Activated naive CD8-positive, alpha-beta T cell treated with anti-CD3 and anti-CD28 coated beads, Interleukin-2, amount 10 ng/mL, durations not matched to agents 7 days and 5 days (primary cell): ENCODE measurements around the gene DUSP10. TPM values are rescaled to one million over a fixed set of nuclear protein-coding genes. Genes with fewer than 3 reads are reported as not detected.

Experiments used
- ATAC-seq: fragments of 150-1000 bp; cut with Tn5 transposase; one replicate; pipeline ENCODE4 v1.10.0; 2021; ENCODE audit warnings: low read depth, moderate library complexity
- POLR2A ChIA-PET: fragments of 350-600 bp; sonication (Branson Sonifier 250); formaldehyde crosslinking; loops from one replicate; lab custom pipeline; 2021; ENCODE audit warnings: antibody characterized with exemption; lab: Charles Lee
- DNase-seq: peaks from one replicate; pipeline ENCODE4 v3.0.0; 2021
- H3K27ac Mint-ChIP-seq: one replicate; pipeline ENCODE4 v1.8.0; 2022; ENCODE audit warnings: mild to moderate bottlenecking, mixed read lengths
- H3K27me3 Mint-ChIP-seq: one replicate; pipeline ENCODE4 v1.8.0; 2022; ENCODE audit warnings: mild to moderate bottlenecking, moderate library complexity, mixed read lengths
- H3K36me3 Mint-ChIP-seq: one replicate; pipeline ENCODE4 v1.8.0; 2021; ENCODE audit warnings: mild to moderate bottlenecking, mixed read lengths
- H3K4me1 Mint-ChIP-seq: one replicate; pipeline ENCODE4 v1.8.0; 2021; ENCODE audit warnings: mixed read lengths
- H3K4me3 Mint-ChIP-seq: one replicate; pipeline ENCODE4 v1.8.0; 2022; ENCODE audit warnings: mild to moderate bottlenecking, moderate library complexity, mixed read lengths
- H3K9me3 Mint-ChIP-seq: one replicate; pipeline ENCODE4 v1.8.0; 2021; ENCODE audit warnings: mixed read lengths
- total RNA-seq, 2 experiments: library from RNA; stranded (reverse); gene quantifications; one replicate each; pipeline ENCODE4 v1.2.3, GENCODE V29; 2021

Gene DUSP10
- total RNA-seq, 2 experiments from 2014 or later: 14.8 to 15.7 TPM

DNA sequence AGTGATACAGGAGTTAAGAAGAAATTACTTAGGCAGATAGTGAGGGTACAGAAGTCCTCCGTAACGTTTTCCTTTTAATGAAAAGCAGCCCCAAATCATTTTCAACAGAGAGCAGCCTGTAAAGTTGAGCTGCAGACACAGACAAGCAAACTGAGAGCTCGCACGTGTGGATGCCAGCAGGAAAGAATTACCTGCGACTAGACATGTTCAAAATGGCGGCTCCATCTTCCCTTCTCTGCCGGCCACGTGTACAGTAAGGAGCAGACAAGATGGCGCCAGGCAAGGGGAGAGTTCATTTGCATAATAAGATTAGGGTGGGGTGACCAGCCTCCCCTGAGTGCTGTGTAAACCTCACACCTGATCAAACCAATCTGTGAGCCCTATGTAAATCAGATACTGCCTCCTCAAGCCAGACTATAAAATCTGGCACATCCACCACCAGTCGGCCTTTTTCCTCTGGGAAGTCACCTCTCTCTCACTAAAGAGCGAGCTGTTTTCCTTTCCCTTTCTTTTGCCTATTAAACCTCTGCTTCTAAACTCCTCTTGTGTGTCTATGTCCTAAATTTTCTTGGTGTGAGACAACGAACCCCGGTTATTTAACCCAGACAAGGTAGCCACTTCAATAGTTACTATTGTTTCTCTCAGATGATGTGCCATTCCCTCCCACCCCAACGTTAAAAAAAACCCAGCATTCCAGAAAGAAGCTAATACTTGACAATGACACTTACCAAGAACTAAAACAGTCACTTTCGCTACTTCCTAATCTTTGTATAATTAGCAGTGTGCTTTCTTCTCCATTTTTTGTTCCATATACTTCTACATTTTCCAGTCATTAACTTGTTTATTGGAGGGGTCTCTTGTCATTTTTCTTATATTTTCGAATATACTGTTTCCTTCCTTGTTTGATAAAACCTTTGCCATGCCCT lies 27.4 kb downstream of the DUSP10 start:
- ATAC-seq: no peak
- H3K9me3 Mint-ChIP-seq: no peaks in the 10 kb centered on the region
- no peak overlapping the region for H3K27ac Mint-ChIP-seq
- peak overlapping the region; percentile 18 for H3K4me3 Mint-ChIP-seq
- no peak for DNase-seq
- H3K36me3 Mint-ChIP-seq: peaks cover 45% of the 10 kb centered on the region
- no peaks in the 10 kb centered on the region for H3K27me3 Mint-ChIP-seq
- H3K4me1 Mint-ChIP-seq: peaks cover 76% of the 10 kb centered on the region
- POLR2A ChIA-PET: interaction anchor here (9.2 kb wide), 1 partner anchor 28 kb away, joined by 159 read pairs; the partner anchor contains the start of gene DUSP10

DNA sequence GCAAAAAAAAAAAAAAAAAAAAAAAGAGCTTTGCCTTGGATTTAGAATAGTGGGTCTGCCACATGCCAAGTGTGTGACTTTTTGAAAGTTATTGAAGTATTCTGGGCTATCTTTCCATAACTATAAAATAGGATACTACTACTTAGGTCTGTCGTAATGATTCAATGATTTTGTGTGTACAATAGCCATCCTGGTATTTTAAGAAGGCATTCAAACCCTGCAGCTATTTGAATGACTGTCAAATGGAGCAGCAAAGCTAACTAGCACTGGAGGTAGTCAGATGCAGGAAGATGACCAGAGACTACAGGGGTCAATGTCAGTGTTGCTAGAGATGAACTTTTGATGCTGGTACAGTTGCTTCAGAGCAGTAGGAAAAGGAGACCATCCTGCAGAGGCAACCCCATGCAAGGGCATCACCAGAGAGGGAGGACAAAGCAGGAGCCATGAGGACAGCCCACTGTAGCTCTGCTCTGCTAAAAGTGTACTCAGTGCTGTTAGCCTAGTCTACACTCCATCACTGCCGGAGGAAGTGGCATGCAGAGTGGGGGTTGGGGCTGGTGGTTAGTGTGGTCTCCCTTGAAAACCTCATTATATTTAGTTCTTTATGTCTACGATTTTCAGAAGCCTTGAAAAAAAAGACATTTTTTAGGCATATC lies 29.0 kb downstream of the DUSP10 start:
- peak overlapping the region; percentile 83 for H3K4me3 Mint-ChIP-seq
- peak; percentile 79 for DNase-seq
- peak overlapping the region; percentile 99 for H3K27ac Mint-ChIP-seq
- POLR2A ChIA-PET: interaction anchor here (0.7 to 9.2 kb wide), 13 partner anchors 10 to 235 kb away, joined by 3 to 159 read pairs (median 4); partner anchors contain the start of gene DUSP10
- no peaks in the 10 kb centered on the region for H3K27me3 Mint-ChIP-seq
- peaks cover 35% of the 10 kb centered on the region for H3K36me3 Mint-ChIP-seq
- H3K4me1 Mint-ChIP-seq: peaks cover 79% of the 10 kb centered on the region
- ATAC-seq: peak; percentile 81
- no peaks in the 10 kb centered on the region for H3K9me3 Mint-ChIP-seq

DNA sequence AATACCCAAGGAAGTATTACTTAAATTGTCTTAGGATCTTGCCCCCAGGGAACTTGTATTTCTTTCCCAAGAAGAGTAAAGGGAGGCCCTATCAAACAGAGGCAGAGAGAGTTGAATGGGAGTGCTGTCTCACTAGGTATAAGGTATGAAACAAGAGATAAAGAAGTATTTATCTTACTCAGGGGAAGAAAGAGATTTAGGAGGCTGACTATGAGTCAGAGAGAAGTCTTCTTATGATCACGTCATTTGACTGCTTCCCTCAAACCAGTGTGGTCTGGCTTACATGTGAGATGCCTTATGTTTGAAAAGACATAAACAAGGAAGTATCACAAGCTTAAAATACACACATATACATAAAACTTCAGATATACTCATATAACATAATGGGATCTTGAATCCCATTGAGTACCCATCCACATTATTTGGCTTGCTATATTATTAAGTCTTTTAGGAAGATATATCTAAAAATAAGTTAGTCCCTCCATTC lies 29.6 kb downstream of the DUSP10 start:
- DNase-seq (no peak), ATAC-seq (peak; percentile 62)
- H3K27me3 Mint-ChIP-seq: no peaks in the 10 kb centered on the region
- POLR2A ChIA-PET: interaction anchor here (0.7 to 9.2 kb wide), 13 partner anchors 10 to 234 kb away, joined by 3 to 159 read pairs (median 4); partner anchors contain the start of gene DUSP10
- peaks cover 81% of the 10 kb centered on the region for H3K4me1 Mint-ChIP-seq
- peaks cover 30% of the 10 kb centered on the region for H3K36me3 Mint-ChIP-seq
- peak overlapping the region; percentile 99 for H3K27ac Mint-ChIP-seq
- no peaks in the 10 kb centered on the region for H3K9me3 Mint-ChIP-seq
- H3K4me3 Mint-ChIP-seq: peak overlapping the region; percentile 83

DNA sequence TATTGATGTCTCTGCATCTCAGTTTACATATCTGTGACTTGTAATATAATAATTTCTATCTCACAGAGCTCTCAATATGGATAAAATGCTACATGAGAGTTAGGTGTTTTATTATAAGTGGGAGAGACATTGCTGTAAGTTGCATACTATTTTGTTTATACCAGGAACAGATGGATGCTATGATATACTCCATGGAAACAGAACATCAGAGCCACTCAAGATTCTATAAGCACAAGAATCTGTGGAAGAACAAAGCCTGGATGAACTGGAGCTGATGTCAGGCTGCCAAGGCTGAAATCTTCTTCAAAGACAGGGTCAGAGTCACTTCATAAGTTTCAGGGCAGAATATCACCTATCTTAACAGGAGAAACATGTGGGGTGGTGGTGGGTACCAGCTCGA lies 30.2 kb downstream of the DUSP10 start:
- H3K27me3 Mint-ChIP-seq: no peaks in the 10 kb centered on the region
- H3K4me1 Mint-ChIP-seq: peaks cover 79% of the 10 kb centered on the region
- H3K4me3 Mint-ChIP-seq: peak overlapping the region; percentile 27
- ATAC-seq (no peak), DNase-seq (no peak)
- no peaks in the 10 kb centered on the region for H3K9me3 Mint-ChIP-seq
- peaks cover 24% of the 10 kb centered on the region for H3K36me3 Mint-ChIP-seq
- H3K27ac Mint-ChIP-seq: peak overlapping the region; percentile 99
- POLR2A ChIA-PET: interaction anchor here (0.9 to 9.2 kb wide), 6 partner anchors 9 to 118 kb away, joined by 3 to 159 read pairs (median 8); partner anchors contain the start of gene DUSP10

DNA sequence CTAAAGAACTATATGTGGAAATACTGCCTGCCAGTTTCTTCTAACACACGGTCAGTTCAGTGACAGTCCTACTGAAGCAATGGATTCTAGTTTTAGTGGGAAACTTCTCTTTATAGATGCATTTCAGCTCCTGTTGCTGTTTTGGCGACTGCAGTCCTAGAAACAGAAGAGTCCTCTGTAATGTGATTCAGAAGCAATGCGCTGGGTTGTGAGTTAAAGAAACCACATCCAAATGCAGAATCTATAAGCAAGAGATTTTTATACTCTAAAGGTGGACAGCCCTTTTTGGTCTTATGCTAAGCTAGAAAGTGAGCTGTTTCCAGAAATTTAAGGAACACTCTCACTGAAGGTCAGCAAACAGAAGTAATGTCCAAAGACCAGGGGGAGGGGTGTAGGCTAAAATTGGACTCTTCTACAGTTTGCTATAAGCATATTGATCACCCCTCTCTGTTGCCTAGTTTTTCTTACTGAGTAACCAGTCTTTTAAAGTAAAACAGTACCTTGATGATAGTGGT lies 30.8 kb downstream of the DUSP10 start:
- no peak for DNase-seq
- H3K27me3 Mint-ChIP-seq: no peaks in the 10 kb centered on the region
- H3K36me3 Mint-ChIP-seq: peaks cover 25% of the 10 kb centered on the region
- POLR2A ChIA-PET: interaction anchor here (2.2 to 9.2 kb wide), 3 partner anchors 21 to 68 kb away, joined by 9 to 159 read pairs (median 11); partner anchors contain the start of gene DUSP10
- H3K27ac Mint-ChIP-seq: peak overlapping the region; percentile 99
- H3K4me1 Mint-ChIP-seq: peaks cover 77% of the 10 kb centered on the region
- ATAC-seq: no peak
- no peak overlapping the region for H3K4me3 Mint-ChIP-seq
- H3K9me3 Mint-ChIP-seq: no peaks in the 10 kb centered on the region

DNA sequence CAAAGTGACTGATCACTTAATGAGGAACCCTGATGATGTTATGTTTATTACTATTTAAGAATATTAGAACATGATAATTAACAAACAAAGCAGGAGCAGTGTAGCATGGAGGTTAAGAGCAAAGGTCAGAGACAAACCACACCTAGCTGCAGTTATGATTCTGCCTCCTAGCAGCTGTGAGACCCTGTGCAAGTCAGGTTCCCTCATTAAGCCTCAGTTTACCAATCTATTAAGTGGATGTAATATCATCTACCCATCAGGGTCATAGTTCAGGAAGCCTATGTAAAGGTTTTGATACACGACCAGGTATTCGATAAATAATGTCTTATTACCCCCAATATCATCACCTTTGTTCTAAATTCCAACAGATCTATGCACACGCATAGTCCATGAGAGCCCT lies 32.0 kb downstream of the DUSP10 start:
- no peaks in the 10 kb centered on the region for H3K9me3 Mint-ChIP-seq
- no peaks in the 10 kb centered on the region for H3K27me3 Mint-ChIP-seq
- DNase-seq (no peak), ATAC-seq (no peak)
- no peak overlapping the region for H3K4me3 Mint-ChIP-seq
- peaks cover 68% of the 10 kb centered on the region for H3K4me1 Mint-ChIP-seq
- peaks cover 25% of the 10 kb centered on the region for H3K36me3 Mint-ChIP-seq
- POLR2A ChIA-PET: interaction anchor here (9.2 kb wide), 1 partner anchor 32 kb away, joined by 159 read pairs; the partner anchor contains the start of gene DUSP10
- H3K27ac Mint-ChIP-seq: no peak overlapping the region

DNA sequence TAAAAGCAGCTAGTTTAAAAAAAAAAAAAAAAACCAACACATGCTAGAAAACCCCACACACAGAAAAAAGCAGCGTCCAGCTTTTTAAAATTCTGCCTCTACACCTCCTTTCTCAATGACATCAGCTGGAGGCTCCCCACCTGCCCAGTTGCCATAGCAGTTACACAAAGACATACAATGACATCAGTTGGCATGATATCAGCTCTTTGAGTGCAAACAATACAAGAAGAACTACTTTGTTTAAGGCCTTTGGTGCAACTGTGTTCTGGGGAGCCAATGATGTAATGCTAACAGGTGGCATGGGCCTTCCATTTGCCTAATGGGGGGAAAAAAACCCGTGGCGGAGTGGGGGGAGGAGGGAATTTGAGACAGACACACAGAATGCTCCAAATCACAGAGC lies 32.9 kb downstream of the DUSP10 start:
- DNase-seq (no peak), ATAC-seq (peak; percentile 4)
- Mint-ChIP-seq H3K27me3 (no peaks in the 10 kb centered on the region), H3K27ac (peak overlapping the region; percentile 61), H3K36me3 (peaks cover 24% of the 10 kb centered on the region), H3K4me1 (peaks cover 60% of the 10 kb centered on the region), H3K9me3 (no peaks in the 10 kb centered on the region), H3K4me3 (no peak overlapping the region)
- POLR2A ChIA-PET: interaction anchor here (0.5 to 9.2 kb wide), 6 partner anchors 7 to 333 kb away, joined by 3 to 159 read pairs (median 4); partner anchors contain the start of gene DUSP10

DNA sequence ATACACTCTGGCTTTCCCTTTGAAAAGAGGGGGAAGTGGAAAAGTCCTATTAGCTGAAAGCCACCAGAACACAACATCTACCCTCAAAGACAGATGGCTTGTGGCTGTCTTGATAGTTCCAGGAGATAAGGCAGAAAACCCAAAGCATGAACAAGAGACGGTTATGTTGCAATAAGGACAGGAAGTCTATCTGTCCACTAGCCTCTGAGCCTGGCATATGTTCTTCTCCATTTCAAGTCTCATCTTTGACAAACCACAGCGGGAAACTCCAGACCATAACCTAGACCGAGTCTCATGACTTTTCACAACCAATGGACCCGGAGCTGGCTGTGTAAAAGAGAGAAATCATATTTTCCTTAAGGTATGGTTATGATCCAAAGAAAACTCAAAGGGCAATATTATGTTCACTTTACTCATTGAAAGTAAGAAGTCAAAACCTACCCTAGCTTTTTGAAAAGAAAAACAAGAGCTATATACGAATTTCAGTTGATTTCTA lies 33.8 kb downstream of the DUSP10 start:
- H3K36me3 Mint-ChIP-seq: peaks cover 24% of the 10 kb centered on the region

DNA sequence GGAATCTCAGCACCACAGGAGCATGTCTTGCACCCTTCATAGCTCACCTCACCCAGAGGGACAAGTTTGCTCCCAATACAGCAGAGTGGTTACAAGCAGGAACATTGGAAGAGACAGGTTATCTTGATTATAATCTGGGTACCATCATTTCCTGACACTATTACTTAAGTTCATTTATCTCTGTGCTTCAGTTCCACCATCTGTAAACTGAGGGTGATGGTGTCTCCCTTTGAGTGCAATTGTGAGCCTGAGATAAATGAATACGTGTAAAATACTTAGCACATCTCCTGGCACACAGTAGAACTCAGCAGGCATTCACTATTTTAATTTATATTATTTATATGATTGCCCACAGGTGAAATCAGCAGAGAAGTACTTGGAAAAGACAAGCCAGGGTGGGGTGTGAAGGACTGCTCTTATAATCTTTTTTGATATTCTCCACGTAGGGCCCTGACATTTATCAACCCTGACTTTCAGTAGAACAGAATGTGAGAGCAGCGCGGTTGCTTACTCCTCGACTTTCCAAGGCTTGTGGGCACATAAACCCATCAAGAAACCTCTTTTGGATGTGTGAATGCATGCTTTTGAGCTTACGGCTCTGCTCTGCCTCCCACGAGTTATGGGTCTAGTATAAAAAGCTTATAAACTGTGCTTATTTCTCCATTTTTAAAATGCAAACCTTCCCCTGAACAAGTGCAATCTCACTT lies 34.9 kb downstream of the DUSP10 start:
- Mint-ChIP-seq H3K9me3 (no peaks in the 10 kb centered on the region), H3K27me3 (no peaks in the 10 kb centered on the region), H3K4me3 (peak overlapping the region; percentile 33), H3K36me3 (peaks cover 31% of the 10 kb centered on the region), H3K4me1 (peaks cover 44% of the 10 kb centered on the region), H3K27ac (peak overlapping the region; percentile 66)
- DNase-seq (no peak), ATAC-seq (no peak)
- POLR2A ChIA-PET: interaction anchor here (1.5 to 9.2 kb wide), 3 partner anchors 18 to 35 kb away, joined by 4 to 159 read pairs (median 6); partner anchors contain the start of gene DUSP10

More for the DNA sequence above, 33.8 kb downstream of the DUSP10 start:
- H3K9me3 Mint-ChIP-seq: no peaks in the 10 kb centered on the region
- peaks cover 53% of the 10 kb centered on the region for H3K4me1 Mint-ChIP-seq
- peak overlapping the region; percentile 6 for H3K4me3 Mint-ChIP-seq
- H3K27me3 Mint-ChIP-seq: no peaks in the 10 kb centered on the region
- peak; percentile 46 for ATAC-seq
- H3K27ac Mint-ChIP-seq: peak overlapping the region; percentile 70
- POLR2A ChIA-PET: interaction anchor here (0.9 to 9.2 kb wide), 4 partner anchors 17 to 60 kb away, joined by 3 to 159 read pairs (median 5); partner anchors contain the start of gene DUSP10
- no peak for DNase-seq

DNA sequence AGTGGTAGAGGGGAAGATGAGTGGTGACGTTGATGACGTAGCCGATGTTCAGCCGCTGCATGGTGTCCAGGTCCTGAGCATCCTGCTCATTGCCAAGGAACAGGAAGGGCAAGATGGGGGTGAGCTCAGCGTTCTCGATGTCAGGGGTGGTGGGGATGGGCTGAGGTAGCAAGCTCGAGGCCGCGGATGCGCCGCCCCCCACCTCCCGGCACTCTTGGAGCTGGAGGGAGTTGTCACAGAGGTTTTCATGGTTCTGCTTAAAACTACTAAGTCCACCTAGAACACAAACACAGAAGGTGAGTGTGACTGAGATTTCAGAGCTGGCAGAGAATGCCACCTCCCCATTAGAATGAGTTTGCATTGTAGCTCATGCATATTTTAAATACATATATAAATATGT lies 35.7 kb downstream of the DUSP10 start:
- Mint-ChIP-seq H3K27ac (no peak overlapping the region), H3K9me3 (no peaks in the 10 kb centered on the region), H3K4me3 (no peak overlapping the region), H3K27me3 (no peaks in the 10 kb centered on the region), H3K36me3 (peaks cover 38% of the 10 kb centered on the region), H3K4me1 (peaks cover 36% of the 10 kb centered on the region)
- POLR2A ChIA-PET: no interaction called here
- no peak for ATAC-seq
- no peak for DNase-seq

DNA sequence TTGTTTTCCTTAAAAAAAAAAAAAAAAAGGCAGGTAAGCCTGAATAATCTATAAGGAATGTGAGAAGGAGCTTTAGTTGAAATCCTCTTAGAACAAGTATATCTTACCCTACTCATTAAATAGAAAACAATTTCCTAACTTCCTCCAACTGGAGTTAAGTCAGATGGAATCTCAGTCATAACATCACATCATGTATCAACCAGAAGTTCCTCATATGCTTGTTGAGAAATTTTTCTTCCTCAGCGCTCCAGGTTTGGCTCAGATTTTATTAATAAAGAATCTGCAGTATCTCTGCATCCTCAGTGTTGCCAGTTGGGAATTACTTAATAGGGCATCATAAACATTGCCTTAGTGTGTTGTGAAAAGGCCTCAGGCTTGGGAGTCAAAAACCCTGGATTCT lies 37.6 kb downstream of the DUSP10 start:
- POLR2A ChIA-PET: no interaction called here
- Mint-ChIP-seq H3K9me3 (no peaks in the 10 kb centered on the region), H3K4me1 (peaks cover 24% of the 10 kb centered on the region), H3K36me3 (peaks cover 49% of the 10 kb centered on the region), H3K27ac (no peak overlapping the region), H3K27me3 (no peaks in the 10 kb centered on the region), H3K4me3 (no peak overlapping the region)
- no peak for DNase-seq
- ATAC-seq: no peak

DNA sequence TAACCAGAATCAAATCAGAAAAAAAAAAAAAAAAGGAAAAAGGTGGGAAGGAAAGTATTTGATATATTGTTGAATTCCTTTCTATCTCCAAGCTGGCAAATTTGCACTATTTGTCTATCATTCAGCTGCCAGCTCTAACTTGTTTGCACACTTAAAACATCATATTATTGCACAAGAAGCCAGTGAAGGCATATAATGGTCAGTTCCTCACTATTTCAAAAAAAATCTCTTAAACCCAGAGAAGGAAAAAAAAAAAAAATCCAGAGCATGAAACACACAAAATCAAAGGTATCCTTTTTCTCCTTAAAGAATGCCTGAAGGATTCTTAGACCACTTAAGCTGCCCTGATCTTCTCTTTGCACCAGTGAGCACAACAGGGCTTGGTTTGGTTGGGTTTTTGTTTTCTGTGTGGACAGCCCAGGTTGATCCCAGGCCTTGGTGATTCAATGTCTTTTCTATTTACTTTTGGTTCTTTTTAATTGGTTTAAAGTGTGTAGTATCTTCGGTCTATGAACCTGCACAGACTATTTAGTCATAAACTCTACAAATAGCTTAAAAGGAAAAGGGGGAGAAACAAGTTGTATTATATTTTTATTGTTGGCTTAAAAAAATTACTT lies 40.2 kb downstream of the DUSP10 start:
- H3K36me3 Mint-ChIP-seq: peaks cover 59% of the 10 kb centered on the region
- H3K27ac Mint-ChIP-seq: no peak overlapping the region
- H3K27me3 Mint-ChIP-seq: no peaks in the 10 kb centered on the region
- ATAC-seq: no peak
- H3K9me3 Mint-ChIP-seq: no peaks in the 10 kb centered on the region
- no peak overlapping the region for H3K4me3 Mint-ChIP-seq
- POLR2A ChIA-PET: interaction anchor here (0.7 to 1.3 kb wide), 2 partner anchors 8 to 11 kb away, joined by 3 read pairs; no protein-coding TSS in a partner anchor
- no peak for DNase-seq
- H3K4me1 Mint-ChIP-seq: peaks cover 13% of the 10 kb centered on the region
